GM12873 (cell line): Measurements from ENCODE around the gene PLPPR4.

Experiments used
- CTCF ChIP-seq: IDR thresholded peaks from 2 replicates; pipeline ENCODE4 v1.5.1; 2012; ENCODE audit warnings: low read depth, mild to moderate bottlenecking, moderate library complexity, low read length, control low read depth; ENCODE audit not compliant: insufficient read depth; ENCODE audit errors: missing control alignments

PLPPR4 gene

GRCh38 chr1:99264201-99265021 lies at the start of gene PLPPR4:
TSS of gene PLPPR4 (plus strand) at chr1:99264492. CDS start at chr1:99264594, 102 bp downstream.
- no peak for TF ChIP-seq CTCF

GRCh38 chr1:99216956-99217355 lies 47.3 kb upstream of the PLPPR4 start:
- no peak for TF ChIP-seq CTCF

GRCh38 chr1:99217599-99217998 lies 46.7 kb upstream of the PLPPR4 start:
- TF ChIP-seq CTCF: no peak

GRCh38 chr1:99218572-99218971 lies 45.7 kb upstream of the PLPPR4 start:
- no peak for TF ChIP-seq CTCF

- TF ChIP-seq CTCF: no peak
Measured at GRCh38 chr1:99218999-99219398, 45.3 kb upstream of the PLPPR4 start.

- TF ChIP-seq CTCF: no peak
Measured at GRCh38 chr1:99227056-99227897, 37.0 kb upstream of the PLPPR4 start.

- TF ChIP-seq CTCF: no peak
Measured at GRCh38 chr1:99228153-99228552, 36.1 kb upstream of the PLPPR4 start.
